Measurements from ENCODE around the gene PADI2. TPM values are rescaled to one million over a fixed set of nuclear protein-coding genes. Genes with fewer than 3 reads are reported as not detected.
A peak's percentile ranks its signal among the peaks of the same experiment; 100 is the strongest.

Gene PADI2
- total RNA-seq, 1 experiment from 2014 or later: 3.0 TPM

DNA sequence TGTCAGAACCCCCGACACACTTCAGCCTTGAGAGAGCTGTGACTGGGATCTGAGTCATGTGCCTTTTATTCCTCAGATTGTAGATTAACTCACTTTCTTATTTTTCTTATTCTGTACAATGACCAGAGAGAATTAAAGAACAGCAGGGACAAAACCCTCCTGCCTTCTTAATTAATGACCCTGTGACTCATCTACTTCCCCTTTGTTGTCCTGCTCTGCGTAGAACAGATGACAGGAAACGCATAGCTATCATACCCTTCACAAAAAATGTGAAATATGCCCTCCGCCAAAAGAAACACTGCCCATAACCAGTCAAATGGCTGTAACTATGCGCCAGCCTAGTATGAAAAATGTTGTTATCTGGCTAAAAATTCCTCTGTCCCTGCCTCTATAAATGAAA lies 9.1 kb upstream of the PADI2 start:
- Histone ChIP-seq H2AK5ac (ENCODE audit: insufficient read length, low read length) (no peak overlapping the region), H3K18ac (ENCODE audit: insufficient read length, low read depth, low read length) (no peak overlapping the region), H2BK20ac (ENCODE audit: low read depth, low read length, poor library complexity, severe bottlenecking) (no peak overlapping the region), H3K27ac (ENCODE audit: insufficient read length, low read depth, low read length) (no peak overlapping the region), H3K14ac (ENCODE audit: insufficient read depth, low read length) (no peak overlapping the region), H3K4me2 (ENCODE audit: insufficient read depth, insufficient read length, low read length) (no peak overlapping the region), H3K23ac (ENCODE audit: insufficient read length, low read depth, low read length) (no peak overlapping the region), H3K9me3 (ENCODE audit: control insufficient read depth, low read depth, low read length) (no peaks in the 10 kb centered on the region), H3K79me1 (ENCODE audit: insufficient read depth, low read depth, low read length, poor library complexity, severe bottlenecking) (no peaks in the 10 kb centered on the region), H2BK12ac (ENCODE audit: insufficient read length, low read depth, low read length) (no peak overlapping the region), H2BK120ac (ENCODE audit: low read depth, low read length, poor library complexity, severe bottlenecking) (no peak overlapping the region), H4K91ac (ENCODE audit: insufficient read length, low read depth, low read length) (no peak overlapping the region), H4K5ac (ENCODE audit: insufficient read length, low read depth, low read length) (no peak overlapping the region), H4K8ac (replicated peaks; ENCODE audit: insufficient read length, low read depth, low read length) (no peak overlapping the region), H3K9ac (ENCODE audit: extremely low read depth, insufficient read length, low read length) (no peak overlapping the region), H3K23me2 (ENCODE audit: insufficient read length, low read depth, low read length, poor library complexity, severe bottlenecking) (no peaks in the 10 kb centered on the region), H3K27me3 (ENCODE audit: insufficient read depth, low read length) (no peaks in the 10 kb centered on the region), H2AFZ (ENCODE audit: low read length) (no peak overlapping the region), H2BK15ac (ENCODE audit: low read depth, low read length) (no peak overlapping the region), H3K4ac (ENCODE audit: low read depth, low read length) (no peak overlapping the region), H3T11ph (ENCODE audit: low read length) (no peak overlapping the region), H2BK5ac (ENCODE audit: insufficient read length, low read length) (no peak overlapping the region), H3K79me2 (ENCODE audit: insufficient read depth, low read length) (no peaks in the 10 kb centered on the region), H3K4me1 (ENCODE audit: insufficient read depth, low read length) (peaks cover 3% of the 10 kb centered on the region; the same call in 1 of the 2 replicates), H3K56ac (ENCODE audit: insufficient read length, low read depth, low read length) (no peak overlapping the region), H4K20me1 (ENCODE audit: control insufficient read depth, insufficient read depth, insufficient read length) (no peaks in the 10 kb centered on the region)
- Mint-ChIP-seq H3K4me1 (peaks cover 25 to 30% of the 10 kb centered on the region in 2 experiments), H3K36me3 (ENCODE audit: insufficient read depth in 1 of 3, low read depth in 3 of 3) (no peaks in the 10 kb centered on the region), H3K27ac (peak overlapping the region in 1 of 3 experiments; percentile 71; a peak in 2 of 7 replicates), H3K4me3 (no peak overlapping the region), H3K27me3 (ENCODE audit: low read depth) (no peaks in the 10 kb centered on the region; the same call in 1 of the 2 replicates), H3K9me3 (no peaks in the 10 kb centered on the region; a peak in 1 of 5 replicates)
- TF ChIP-seq, protein P1, sequence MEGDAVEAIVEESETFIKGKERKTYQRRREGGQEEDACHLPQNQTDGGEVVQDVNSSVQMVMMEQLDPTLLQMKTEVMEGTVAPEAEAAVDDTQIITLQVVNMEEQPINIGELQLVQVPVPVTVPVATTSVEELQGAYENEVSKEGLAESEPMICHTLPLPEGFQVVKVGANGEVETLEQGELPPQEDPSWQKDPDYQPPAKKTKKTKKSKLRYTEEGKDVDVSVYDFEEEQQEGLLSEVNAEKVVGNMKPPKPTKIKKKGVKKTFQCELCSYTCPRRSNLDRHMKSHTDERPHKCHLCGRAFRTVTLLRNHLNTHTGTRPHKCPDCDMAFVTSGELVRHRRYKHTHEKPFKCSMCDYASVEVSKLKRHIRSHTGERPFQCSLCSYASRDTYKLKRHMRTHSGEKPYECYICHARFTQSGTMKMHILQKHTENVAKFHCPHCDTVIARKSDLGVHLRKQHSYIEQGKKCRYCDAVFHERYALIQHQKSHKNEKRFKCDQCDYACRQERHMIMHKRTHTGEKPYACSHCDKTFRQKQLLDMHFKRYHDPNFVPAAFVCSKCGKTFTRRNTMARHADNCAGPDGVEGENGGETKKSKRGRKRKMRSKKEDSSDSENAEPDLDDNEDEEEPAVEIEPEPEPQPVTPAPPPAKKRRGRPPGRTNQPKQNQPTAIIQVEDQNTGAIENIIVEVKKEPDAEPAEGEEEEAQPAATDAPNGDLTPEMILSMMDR (conservative IDR thresholded peaks at IDR 0.05): no peak
- no CpG with 5 or more reads among the region's 5 CpGs for WGBS (ENCODE audit: extremely low coverage, insufficient read length, low lambda C conversion rate)
- DNase-seq: no peak
